HEK293T (cell line): Measurements from ENCODE around the gene COMMD10.

ENCODE experiments used
- CTCF ChIA-PET: fragments of 350-600 bp; formaldehyde crosslinking; extraction: SDS; loops from one replicate; lab custom pipeline; 2021; ENCODE audit warnings: antibody characterized with exemption, inconsistent platforms; lab: Yijun Ruan, JAX
- POLR2A ChIA-PET: fragments of 350-600 bp; formaldehyde crosslinking; extraction: SDS; loops from one replicate; lab custom pipeline; 2020; ENCODE audit warnings: antibody characterized with exemption, inconsistent platforms; lab: Yijun Ruan, JAX
- DNase-seq: peaks from one replicate; pipeline ENCODE4 v3.0.0; 2012; ENCODE audit warnings: mixed read lengths; ENCODE audit errors: extremely low spot score
- ARNT ChIP-seq: fragments of 450-650 bp; IDR thresholded peaks from 2 replicates; pipeline ENCODE4 v1.6.1; 2017; ENCODE audit warnings: mild to moderate bottlenecking
- BHLHE40 ChIP-seq: fragments of 450-650 bp; IDR thresholded peaks from 2 replicates; pipeline ENCODE4 v1.6.1; 2016; ENCODE audit warnings: mild to moderate bottlenecking, moderate library complexity, borderline replicate concordance
- CTBP1 ChIP-seq: fragments of 450-650 bp; IDR thresholded peaks from 2 replicates; pipeline ENCODE4 v1.6.1; 2016; ENCODE audit warnings: borderline replicate concordance
- ELF4 ChIP-seq: fragments of 450-650 bp; IDR thresholded peaks from 2 replicates; pipeline ENCODE4 v1.6.1; 2017; ENCODE audit warnings: antibody characterized with exemption
- FOXA1 ChIP-seq: fragments of 450-650 bp; IDR thresholded peaks from 2 replicates; pipeline ENCODE4 v1.6.1; 2016; ENCODE audit warnings: mild to moderate bottlenecking
- FOXK2 ChIP-seq: fragments of 450-650 bp; IDR thresholded peaks from 2 replicates; pipeline ENCODE4 v1.6.1; 2016; ENCODE audit warnings: mild to moderate bottlenecking
- FOXM1 ChIP-seq: fragments of 450-650 bp; IDR thresholded peaks from 2 replicates; pipeline ENCODE4 v1.6.1; 2017; ENCODE audit warnings: mild to moderate bottlenecking, borderline replicate concordance
- HDGF ChIP-seq: fragments of 450-650 bp; IDR thresholded peaks from 2 replicates; pipeline ENCODE4 v1.6.1; 2017; ENCODE audit warnings: antibody characterized with exemption, borderline replicate concordance
- L3MBTL2 ChIP-seq: fragments of 450-650 bp; conservative IDR thresholded peaks from 2 replicates; pipeline ENCODE4 v1.6.1; 2016; ENCODE audit warnings: mild to moderate bottlenecking
- LEF1 ChIP-seq: fragments of 450-650 bp; IDR thresholded peaks from 2 replicates; pipeline ENCODE4 v1.6.1; 2017; ENCODE audit warnings: mild to moderate bottlenecking, borderline replicate concordance
- NFRKB ChIP-seq: fragments of 450-650 bp; IDR thresholded peaks from 2 replicates; pipeline ENCODE4 v1.6.1; 2016; ENCODE audit warnings: mild to moderate bottlenecking, moderate library complexity
- PKNOX1 ChIP-seq: fragments of 450-650 bp; IDR thresholded peaks from 2 replicates; pipeline ENCODE4 v1.6.1; 2016
- SP1 ChIP-seq: fragments of 450-650 bp; IDR thresholded peaks from 2 replicates; pipeline ENCODE4 v1.6.1; 2017
- SUZ12 ChIP-seq: fragments of 450-650 bp; IDR thresholded peaks from 2 replicates; pipeline ENCODE4 v1.6.1; 2016; ENCODE audit warnings: mild to moderate bottlenecking
- TARDBP ChIP-seq: fragments of 450-650 bp; IDR thresholded peaks from 2 replicates; pipeline ENCODE4 v1.6.1; 2016
- ZNF384 ChIP-seq: fragments of 450-650 bp; IDR thresholded peaks from 2 replicates; pipeline ENCODE4 v1.6.1; 2016

COMMD10 gene

GRCh38 chr5:116154931-116155330 lies 70.1 kb downstream of the COMMD10 start:
- no peak for DNase-seq
- POLR2A ChIA-PET = no interaction called here
- TF ChIP-seq ARNT = no peak
- no peak for TF ChIP-seq TARDBP
- no peak for TF ChIP-seq L3MBTL2
- no peak for TF ChIP-seq NFRKB
- TF ChIP-seq LEF1 = no peak
- TF ChIP-seq ELF4 = no peak
- TF ChIP-seq FOXA1 = no peak
- no peak for TF ChIP-seq CTBP1
- no peak for TF ChIP-seq SP1
- TF ChIP-seq ZNF384 = no peak
- TF ChIP-seq FOXK2 = no peak
- TF ChIP-seq BHLHE40 = no peak
- no peak for TF ChIP-seq PKNOX1
- CTCF ChIA-PET = interaction anchor here (0.6 kb wide), 1 partner anchor 835 kb away, joined by 3 read pairs; no protein-coding TSS in a partner anchor

GRCh38 chr5:116157902-116158301 lies 73.1 kb downstream of the COMMD10 start:
- CTCF ChIA-PET = no interaction called here
- TF ChIP-seq NFRKB (no peak), SUZ12 (no peak), BHLHE40 (no peak), FOXA1 (no peak)
- POLR2A ChIA-PET = no interaction called here
- DNase-seq = no peak

DNA sequence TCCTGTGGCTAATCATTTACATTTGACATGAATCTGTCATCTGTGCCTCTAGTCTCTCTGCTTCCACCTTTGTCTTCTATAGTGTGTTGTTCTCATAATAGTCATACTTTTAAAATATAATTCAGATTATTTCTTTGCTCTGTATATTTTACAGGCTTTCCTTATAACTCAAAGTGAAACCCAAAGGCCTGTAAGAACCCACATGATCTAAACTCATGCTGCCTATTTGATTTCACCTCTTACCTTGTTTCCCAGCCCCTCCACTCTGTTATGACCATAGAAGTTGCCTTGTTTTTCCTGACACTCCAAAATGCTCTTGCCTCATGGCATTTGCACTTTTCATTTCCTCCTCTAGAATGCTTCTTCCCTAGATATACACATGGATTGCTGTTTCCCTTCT lies 74.2 kb downstream of the COMMD10 start:
- ChIA-PET CTCF (no interaction called here), POLR2A (no interaction called here)
- no peak for DNase-seq
- TF ChIP-seq FOXA1 = no peak
- no peak for TF ChIP-seq PKNOX1

DNA sequence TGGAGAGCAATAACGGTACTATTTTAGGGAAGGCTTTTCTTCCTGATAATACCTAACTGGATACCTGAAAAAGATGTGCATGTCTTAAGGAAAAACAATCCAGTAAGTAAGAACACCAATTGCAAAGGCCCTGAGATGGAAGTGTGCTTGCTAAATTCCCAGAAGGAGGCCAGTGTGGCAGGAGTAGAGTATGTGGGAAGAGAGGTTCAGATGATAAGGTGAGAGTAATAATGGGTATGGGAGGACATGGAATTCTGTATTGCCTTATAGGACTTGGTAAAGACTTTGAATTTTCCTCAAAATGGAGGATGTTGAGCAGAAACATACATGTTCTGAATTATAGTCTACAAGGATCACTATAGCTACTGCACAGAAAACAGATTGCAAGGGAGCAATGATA lies 89.3 kb downstream of the COMMD10 start:
- TF ChIP-seq NFRKB (no peak), ARNT (no peak), FOXA1 (no peak), TARDBP (no peak), FOXK2 (no peak), FOXM1 (no peak), PKNOX1 (no peak), ZNF384 (no peak), L3MBTL2 (no peak), LEF1 (no peak), SUZ12 (no peak), SP1 (no peak), CTBP1 (no peak), ELF4 (no peak)
- CTCF ChIA-PET = no interaction called here
- POLR2A ChIA-PET = no interaction called here
- DNase-seq = no peak

- no peak for TF ChIP-seq FOXM1
- TF ChIP-seq L3MBTL2 = no peak
- no peak for TF ChIP-seq FOXK2
- no peak for TF ChIP-seq PKNOX1
- no peak for TF ChIP-seq NFRKB
- TF ChIP-seq CTBP1 = no peak
- TF ChIP-seq ARNT = no peak
- TF ChIP-seq HDGF = no peak
- no peak for TF ChIP-seq TARDBP
- no peak for TF ChIP-seq ELF4
- TF ChIP-seq SUZ12 = no peak
- TF ChIP-seq LEF1 = no peak
- no peak for TF ChIP-seq BHLHE40
- ChIA-PET POLR2A (no interaction called here), CTCF (no interaction called here)
- DNase-seq = no peak
Observed at GRCh38 chr5:116176121-116176520, 91.3 kb downstream of the COMMD10 start.

DNA sequence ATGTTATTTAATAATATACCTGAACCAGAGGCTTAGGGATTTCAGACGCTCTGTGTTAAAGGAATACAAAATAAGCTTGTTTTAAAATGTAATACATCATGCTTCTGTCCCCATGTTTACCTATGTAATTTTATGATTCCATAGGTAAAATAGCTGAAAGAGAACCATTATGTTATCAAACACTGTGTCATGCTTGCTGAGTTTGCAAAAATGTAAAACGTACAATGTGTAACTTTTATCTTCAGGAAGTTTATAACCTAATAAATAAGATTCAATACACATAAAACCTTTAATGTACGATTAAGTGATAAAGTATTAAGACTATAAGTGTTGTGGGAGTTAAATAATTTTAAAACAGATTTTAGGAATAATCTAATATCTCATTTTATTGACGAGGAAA lies 94.1 kb downstream of the COMMD10 start:
- CTCF ChIA-PET = no interaction called here
- TF ChIP-seq L3MBTL2 = no peak
- no peak for TF ChIP-seq TARDBP
- no peak for TF ChIP-seq FOXA1
- no peak for TF ChIP-seq PKNOX1
- no peak for TF ChIP-seq ZNF384
- TF ChIP-seq LEF1 = no peak
- no peak for TF ChIP-seq ELF4
- no peak for TF ChIP-seq FOXK2
- TF ChIP-seq NFRKB = no peak
- no peak for TF ChIP-seq FOXM1
- TF ChIP-seq BHLHE40 = no peak

More for the DNA sequence above, 94.1 kb downstream of the COMMD10 start:
- DNase-seq = no peak
- POLR2A ChIA-PET = no interaction called here
